Measurements from ENCODE around the gene CHRNA4.

GRCh38 chr20:63382551-63383300 lies 21.6 kb upstream of the CHRNA4 start:
- TF ChIP-seq, protein P1, sequence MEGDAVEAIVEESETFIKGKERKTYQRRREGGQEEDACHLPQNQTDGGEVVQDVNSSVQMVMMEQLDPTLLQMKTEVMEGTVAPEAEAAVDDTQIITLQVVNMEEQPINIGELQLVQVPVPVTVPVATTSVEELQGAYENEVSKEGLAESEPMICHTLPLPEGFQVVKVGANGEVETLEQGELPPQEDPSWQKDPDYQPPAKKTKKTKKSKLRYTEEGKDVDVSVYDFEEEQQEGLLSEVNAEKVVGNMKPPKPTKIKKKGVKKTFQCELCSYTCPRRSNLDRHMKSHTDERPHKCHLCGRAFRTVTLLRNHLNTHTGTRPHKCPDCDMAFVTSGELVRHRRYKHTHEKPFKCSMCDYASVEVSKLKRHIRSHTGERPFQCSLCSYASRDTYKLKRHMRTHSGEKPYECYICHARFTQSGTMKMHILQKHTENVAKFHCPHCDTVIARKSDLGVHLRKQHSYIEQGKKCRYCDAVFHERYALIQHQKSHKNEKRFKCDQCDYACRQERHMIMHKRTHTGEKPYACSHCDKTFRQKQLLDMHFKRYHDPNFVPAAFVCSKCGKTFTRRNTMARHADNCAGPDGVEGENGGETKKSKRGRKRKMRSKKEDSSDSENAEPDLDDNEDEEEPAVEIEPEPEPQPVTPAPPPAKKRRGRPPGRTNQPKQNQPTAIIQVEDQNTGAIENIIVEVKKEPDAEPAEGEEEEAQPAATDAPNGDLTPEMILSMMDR (IDR thresholded peaks at IDR 0.05), result no peak
- TF ChIP-seq POLR2A (IDR thresholded peaks at IDR 0.05) (no peak), EP300 (IDR thresholded peaks at IDR 0.05) (no peak)
